OCI-LY3 (cell line): Measurements from ENCODE around the gene KRT84.

Source experiments
- H2AFZ ChIP-seq: fragments of 200-600, 300-600 bp; shearing (Covaris generic); 2 replicates; pipeline ENCODE4 v1.6.0; 2014; ENCODE audit warnings: antibody characterized with exemption, low read depth, low read length
- H3K27ac ChIP-seq: fragments of 200-600, 300-600 bp; sonication (generic); 2 replicates; pipeline ENCODE4 v1.5.1; 2014; ENCODE audit warnings: mild to moderate bottlenecking, low read length, moderate library complexity, mixed read lengths
- H3K27me3 ChIP-seq: fragments of 200-600, 300-600 bp; sonication (generic); 2 replicates; pipeline ENCODE4 v1.6.1; 2014; ENCODE audit warnings: low read depth, low read length, mixed read lengths
- H3K36me3 ChIP-seq: fragments of 200-600, 300-600 bp; sonication (generic); replicated peaks from 2 replicates; pipeline ENCODE3; 2014; ENCODE audit warnings: low read depth, low read length, mixed read lengths
- H3K4me1 ChIP-seq: fragments of 300-600, 200-600 bp; sonication (generic); 2 replicates; pipeline ENCODE4 v1.6.1; 2014; ENCODE audit warnings: low read length, mixed read lengths
- H3K4me2 ChIP-seq: fragments of 200-600, 300-600 bp; sonication (generic); 2 replicates; pipeline ENCODE4 v1.6.1; 2014; ENCODE audit warnings: low read length, mixed read lengths
- H3K4me3 ChIP-seq: fragments of 300-600, 200-600 bp; sonication (generic); 2 replicates; pipeline ENCODE4 v1.5.1; 2014; ENCODE audit warnings: antibody characterized with exemption, mild to moderate bottlenecking, low read length, moderate library complexity
- H3K79me2 ChIP-seq: fragments of 300-600, 200-600 bp; shearing (Covaris generic); 2 replicates; pipeline ENCODE4 v1.6.1; 2014; ENCODE audit warnings: mild to moderate bottlenecking, low read length, mixed read lengths
- H3K9ac ChIP-seq: fragments of 300-600, 200-600 bp; shearing (Covaris generic); 2 replicates; pipeline ENCODE4 v1.6.0; 2014; ENCODE audit warnings: mild to moderate bottlenecking, low read length, moderate library complexity
- H3K9me3 ChIP-seq: fragments of 200-600, 300-600 bp; shearing (Covaris generic); 2 replicates; pipeline ENCODE4 v1.6.1; 2014; ENCODE audit warnings: low read length, mixed read lengths; ENCODE audit not compliant: insufficient read depth
- H4K20me1 ChIP-seq: fragments of 200-600, 300-600 bp; sonication (generic); 2 replicates; pipeline ENCODE4 v1.6.1; 2016; ENCODE audit warnings: low read length, mixed read lengths; ENCODE audit not compliant: insufficient read depth
- EZH2phosphoT487 ChIP-seq: fragments of 200-600 bp; shearing (Covaris generic); IDR thresholded peaks from 2 replicates; pipeline ENCODE4 v1.6.1; 2018; ENCODE audit warnings: antibody characterized with exemption, mixed run types, low read depth
- TF ChIP-seq, protein P1 (sequence below): fragments of 200-600, 300-600 bp; sonication (generic); IDR thresholded peaks from 2 replicates; pipeline ENCODE4 v1.5.1; 2014; ENCODE audit warnings: antibody characterized with exemption, low read length, low read depth

The KRT84 gene

DNA sequence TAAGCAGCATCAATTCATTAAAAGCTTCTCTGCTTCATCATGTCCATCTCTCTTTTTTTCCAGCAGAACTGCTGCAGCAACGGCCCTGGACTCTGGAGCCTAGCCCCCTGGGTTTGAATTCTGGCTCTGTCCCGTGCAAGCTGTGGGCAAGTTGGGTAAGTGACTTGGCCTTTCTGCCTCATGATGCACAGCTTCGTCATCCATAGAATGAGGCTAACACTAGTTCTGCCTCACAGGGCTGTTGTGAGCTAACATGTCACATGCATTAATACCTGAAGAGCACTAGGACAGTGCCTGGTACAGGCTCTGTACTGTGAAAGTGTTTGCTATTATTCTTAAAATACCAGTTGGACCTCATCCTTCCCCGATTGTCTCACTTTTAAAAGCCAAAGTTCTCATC lies 16.5 kb upstream of the KRT84 start:
- no peak overlapping the region for H3K9ac ChIP-seq
- no peaks in the 10 kb centered on the region for H3K36me3 ChIP-seq
- TF ChIP-seq, protein P1, sequence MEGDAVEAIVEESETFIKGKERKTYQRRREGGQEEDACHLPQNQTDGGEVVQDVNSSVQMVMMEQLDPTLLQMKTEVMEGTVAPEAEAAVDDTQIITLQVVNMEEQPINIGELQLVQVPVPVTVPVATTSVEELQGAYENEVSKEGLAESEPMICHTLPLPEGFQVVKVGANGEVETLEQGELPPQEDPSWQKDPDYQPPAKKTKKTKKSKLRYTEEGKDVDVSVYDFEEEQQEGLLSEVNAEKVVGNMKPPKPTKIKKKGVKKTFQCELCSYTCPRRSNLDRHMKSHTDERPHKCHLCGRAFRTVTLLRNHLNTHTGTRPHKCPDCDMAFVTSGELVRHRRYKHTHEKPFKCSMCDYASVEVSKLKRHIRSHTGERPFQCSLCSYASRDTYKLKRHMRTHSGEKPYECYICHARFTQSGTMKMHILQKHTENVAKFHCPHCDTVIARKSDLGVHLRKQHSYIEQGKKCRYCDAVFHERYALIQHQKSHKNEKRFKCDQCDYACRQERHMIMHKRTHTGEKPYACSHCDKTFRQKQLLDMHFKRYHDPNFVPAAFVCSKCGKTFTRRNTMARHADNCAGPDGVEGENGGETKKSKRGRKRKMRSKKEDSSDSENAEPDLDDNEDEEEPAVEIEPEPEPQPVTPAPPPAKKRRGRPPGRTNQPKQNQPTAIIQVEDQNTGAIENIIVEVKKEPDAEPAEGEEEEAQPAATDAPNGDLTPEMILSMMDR: no peak
- TF ChIP-seq EZH2phosphoT487: no peak
- no peaks in the 10 kb centered on the region for H4K20me1 ChIP-seq
- H2AFZ ChIP-seq: no peak overlapping the region
- peaks cover 7% of the 10 kb centered on the region for H3K27me3 ChIP-seq
- no peaks in the 10 kb centered on the region for H3K4me1 ChIP-seq
- H3K4me2 ChIP-seq: no peak overlapping the region
- no peaks in the 10 kb centered on the region for H3K9me3 ChIP-seq
- no peak overlapping the region for H3K27ac ChIP-seq
- no peak overlapping the region for H3K4me3 ChIP-seq
- H3K79me2 ChIP-seq: no peaks in the 10 kb centered on the region

DNA sequence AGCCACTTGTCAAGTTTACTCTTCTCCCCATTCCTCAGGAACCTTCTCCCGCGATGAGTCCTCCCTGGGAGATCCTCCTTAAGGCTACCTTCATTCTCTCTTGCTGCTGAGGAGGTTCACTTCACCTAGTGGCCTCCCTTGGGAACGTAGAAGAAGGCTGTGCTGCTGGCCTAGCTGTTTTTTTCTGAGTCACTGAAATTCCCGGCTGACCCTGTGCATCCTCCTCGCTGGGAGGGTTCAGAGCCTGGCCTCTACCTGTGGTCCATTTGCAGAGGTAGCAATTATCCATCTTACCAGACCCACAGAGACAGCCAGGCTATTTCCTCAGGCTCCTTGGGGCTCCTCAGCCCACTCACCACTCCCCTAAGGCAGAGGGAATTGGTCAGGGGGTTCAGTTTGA lies 16.1 kb upstream of the KRT84 start:
- Histone ChIP-seq H3K36me3 (no peaks in the 10 kb centered on the region), H3K9me3 (no peaks in the 10 kb centered on the region), H4K20me1 (no peaks in the 10 kb centered on the region), H3K27me3 (peaks cover 11% of the 10 kb centered on the region), H3K4me3 (no peak overlapping the region), H3K4me1 (no peaks in the 10 kb centered on the region), H3K27ac (no peak overlapping the region), H3K79me2 (no peaks in the 10 kb centered on the region), H3K4me2 (no peak overlapping the region), H2AFZ (no peak overlapping the region), H3K9ac (no peak overlapping the region)
- no peak for TF ChIP-seq EZH2phosphoT487
- TF ChIP-seq, protein P1: no peak

DNA sequence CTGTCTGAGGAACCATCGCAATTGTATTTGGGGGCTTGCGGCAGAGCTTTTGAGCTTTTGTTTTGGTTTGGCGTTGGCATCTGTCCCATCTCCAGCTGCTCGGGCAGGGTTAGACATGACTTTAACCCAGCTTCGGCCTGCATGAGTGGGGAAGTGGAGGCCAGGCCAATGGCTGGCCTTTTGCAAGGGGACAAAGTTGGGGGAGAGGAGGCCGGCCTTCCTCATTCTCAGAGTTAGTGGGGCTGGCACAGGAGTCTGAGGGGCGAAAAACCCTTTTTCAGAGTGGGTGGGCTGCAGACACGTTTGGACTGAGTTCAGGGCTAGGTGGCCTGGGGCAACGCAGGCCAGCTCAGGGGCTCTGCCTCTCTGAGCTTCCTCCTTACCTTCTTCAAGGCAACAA lies 15.5 kb upstream of the KRT84 start:
- H3K36me3 ChIP-seq: no peaks in the 10 kb centered on the region
- no peak overlapping the region for H3K4me3 ChIP-seq
- H3K4me2 ChIP-seq: no peak overlapping the region
- H3K4me1 ChIP-seq: no peaks in the 10 kb centered on the region
- no peak overlapping the region for H3K27ac ChIP-seq
- no peak overlapping the region for H3K9ac ChIP-seq
- no peak for TF ChIP-seq EZH2phosphoT487
- TF ChIP-seq, protein P1: no peak
- peaks cover 12% of the 10 kb centered on the region for H3K27me3 ChIP-seq
- no peaks in the 10 kb centered on the region for H3K79me2 ChIP-seq
- H2AFZ ChIP-seq: no peak overlapping the region
- no peaks in the 10 kb centered on the region for H4K20me1 ChIP-seq
- H3K9me3 ChIP-seq: no peaks in the 10 kb centered on the region

DNA sequence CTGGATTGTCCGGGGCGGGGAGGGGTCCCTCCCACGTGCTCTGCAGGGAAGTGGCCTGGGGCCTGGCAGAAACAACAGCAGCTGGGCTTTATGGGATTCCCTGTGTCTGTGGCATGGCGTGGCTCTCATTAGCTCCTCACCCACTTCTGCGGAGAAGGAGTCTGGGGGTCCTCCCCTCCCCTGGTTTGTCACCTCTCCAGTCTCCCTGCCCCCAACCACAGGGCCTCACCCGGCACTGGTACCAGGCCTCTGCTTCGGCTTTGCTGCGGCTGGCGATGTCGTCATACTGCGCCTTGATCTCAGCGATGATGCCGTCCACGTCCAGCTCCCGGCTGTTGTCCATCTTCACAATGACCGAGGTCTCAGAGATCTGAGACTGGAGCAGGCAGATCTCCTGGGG lies 14.3 kb upstream of the KRT84 start:
- Histone ChIP-seq H2AFZ (no peak overlapping the region), H3K27ac (no peak overlapping the region)
- TF ChIP-seq, protein P1: no peak

More for the DNA sequence above, 14.3 kb upstream of the KRT84 start:
- H3K4me1 ChIP-seq: no peaks in the 10 kb centered on the region
- no peaks in the 10 kb centered on the region for H3K36me3 ChIP-seq
- no peak overlapping the region for H3K4me2 ChIP-seq
- no peak overlapping the region for H3K9ac ChIP-seq
- H3K9me3 ChIP-seq: no peaks in the 10 kb centered on the region
- H3K79me2 ChIP-seq: no peaks in the 10 kb centered on the region
- peaks cover 12% of the 10 kb centered on the region for H3K27me3 ChIP-seq
- no peak overlapping the region for H3K4me3 ChIP-seq
- no peaks in the 10 kb centered on the region for H4K20me1 ChIP-seq
